GM21723 (cell line): ENCODE measurements around the gene RARG.
A peak's percentile ranks its signal among the peaks of the same experiment; 100 is the strongest.

ENCODE experiments used
- ATAC-seq: cut with Tn5 transposase; IDR thresholded peaks from one replicate; pipeline ENCODE4 v1.9.1; 2021; ENCODE audit warnings: mild to moderate bottlenecking, moderate library complexity; ENCODE audit not compliant: unreplicated experiment

Gene RARG

GRCh38 chr12:53245286-53245685, 13.3 kb upstream of the RARG start:
- no peak for ATAC-seq

GRCh38 chr12:53244337-53244736, 12.3 kb upstream of the RARG start:
- ATAC-seq = no peak

GRCh38 chr12:53241623-53242412, 9.8 kb upstream of the RARG start:
- no peak for ATAC-seq

GRCh38 chr12:53239643-53240258, 7.7 kb upstream of the RARG start:
- ATAC-seq = no peak

- no peak for ATAC-seq
Measured at GRCh38 chr12:53236443-53237111, 4.6 kb upstream of the RARG start.

- ATAC-seq = no peak
Measured at GRCh38 chr12:53235742-53236442, 3.9 kb upstream of the RARG start.

- ATAC-seq = no peak
Measured at GRCh38 chr12:53235164-53235563, 3.2 kb upstream of the RARG start.

- ATAC-seq = no peak
Measured at GRCh38 chr12:53234271-53234914, 2.4 kb upstream of the RARG start.

- no peak for ATAC-seq
Measured at GRCh38 chr12:53233671-53234121, 1.7 kb upstream of the RARG start.

GRCh38 chr12:53232646-53233461, 845 bp upstream of the RARG start:
- peak; percentile 35 for ATAC-seq

- ATAC-seq = no peak
Measured at GRCh38 chr12:53231671-53231920, 413 bp downstream of the RARG start.

GRCh38 chr12:53230108-53230845, 1.7 kb downstream of the RARG start:
- no peak for ATAC-seq

GRCh38 chr12:53229454-53229853, 2.6 kb downstream of the RARG start:
- ATAC-seq = no peak

- ATAC-seq = no peak
Measured at GRCh38 chr12:53227836-53228235, 4.2 kb downstream of the RARG start.

GRCh38 chr12:53227341-53227740, 4.7 kb downstream of the RARG start:
- ATAC-seq = no peak

- ATAC-seq = no peak
Measured at GRCh38 chr12:53226815-53227214, 5.2 kb downstream of the RARG start.

GRCh38 chr12:53225635-53226424, 6.2 kb downstream of the RARG start:
- ATAC-seq = no peak

GRCh38 chr12:53224897-53225634, 6.9 kb downstream of the RARG start:
- no peak for ATAC-seq
